Smooth muscle cell (in vitro differentiated cells): ENCODE data around the gene GALNT3. TPM values are rescaled to one million over a fixed set of nuclear protein-coding genes. Genes with fewer than 3 reads are reported as not detected.
A peak's percentile ranks its signal among the peaks of the same experiment; 100 is the strongest.

ENCODE experiments used
- DNase-seq: peaks from one replicate; lab custom pipeline; 2025; ENCODE audit not compliant: unreplicated experiment; lab: John Stamatoyannopoulos, UW
- H2AFZ ChIP-seq: fragments of 200-600 bp; sonication (generic); 2 replicates; pipeline ENCODE4 v1.6.0; 2016; ENCODE audit warnings: antibody characterized with exemption, low read depth, mild to moderate bottlenecking
- H3F3A ChIP-seq: fragments of 200-600 bp; sonication (generic); 2 replicates; pipeline ENCODE4 v1.6.0; 2017; ENCODE audit warnings: antibody characterized with exemption, low read depth
- H3K27ac ChIP-seq: fragments of 200-600 bp; sonication (generic); 2 replicates; pipeline ENCODE4 v1.5.1; 2016; ENCODE audit warnings: low read depth, mild to moderate bottlenecking
- H3K27me3 ChIP-seq: fragments of 200-600 bp; sonication (generic); 2 replicates; pipeline ENCODE4 v1.6.1; 2016; ENCODE audit warnings: low read depth, mild to moderate bottlenecking
- H3K36me3 ChIP-seq: fragments of 200-600 bp; sonication (generic); 2 replicates; pipeline ENCODE4 v1.5.1; 2016; ENCODE audit warnings: low read depth
- H3K4me1 ChIP-seq: fragments of 200-600 bp; sonication (generic); 2 replicates; pipeline ENCODE4 v1.5.1; 2016; ENCODE audit warnings: low read depth
- H3K4me2 ChIP-seq: fragments of 200-600 bp; sonication (generic); 2 replicates; pipeline ENCODE4 v1.6.0; 2016; ENCODE audit warnings: mild to moderate bottlenecking
- H3K4me3 ChIP-seq: fragments of 200-600 bp; sonication (generic); 2 replicates; pipeline ENCODE4 v1.5.1; 2016; ENCODE audit warnings: mild to moderate bottlenecking
- H3K79me2 ChIP-seq: fragments of 200-600 bp; sonication (generic); 2 replicates; pipeline ENCODE4 v1.6.0; 2016; ENCODE audit warnings: low read depth, mild to moderate bottlenecking
- H3K9ac ChIP-seq: fragments of 200-600 bp; sonication (generic); 2 replicates; pipeline ENCODE4 v1.6.0; 2016; ENCODE audit warnings: low read depth
- H3K9me3 ChIP-seq: fragments of 200-600 bp; sonication (generic); replicated peaks from 2 replicates; pipeline ENCODE4 v1.5.1; 2016; ENCODE audit warnings: low read depth
- H4K20me1 ChIP-seq: fragments of 200-600 bp; sonication (generic); 2 replicates; pipeline ENCODE4 v1.6.0; 2016; ENCODE audit warnings: low read depth
- CTCF ChIP-seq: fragments of 200-600 bp; sonication (generic); IDR thresholded peaks from 2 replicates; pipeline ENCODE4 v1.5.1; 2017; ENCODE audit warnings: borderline replicate concordance, mild to moderate bottlenecking, antibody characterized with exemption; ENCODE audit not compliant: insufficient read depth, poor library complexity, severe bottlenecking
- WGBS: methylation state at CpG from one replicate; pipeline ENCODE4 v1.1.7; 2016; ENCODE audit warnings: low lambda C conversion rate; 5-methylcytosine and 5-hydroxymethylcytosine counted together
- polyA plus RNA-seq: library from polyadenylated mRNA; unstranded; fragments of >200 nt; fragmentation: Nextera tagmentation; extraction: Ambion mirVana; gene quantifications from 2 replicates; pipeline ENCODE4 v1.2.1, GENCODE V29; 2016
- total RNA-seq: library from RNA; depleted of rRNA; stranded (reverse); fragments of >200 nt; gene quantifications from 2 replicates; pipeline ENCODE4 v1.2.3, GENCODE V29; 2014

Gene GALNT3
- total and polyA plus RNA-seq, 2 experiments from 2014 or later: 4.6 to 32.4 TPM

- 91% methylated on average over 3 of the region's 3 CpGs for WGBS
- Histone ChIP-seq H3K9me3 (no peaks in the 10 kb centered on the region), H3K27ac (no peak overlapping the region), H3K4me1 (no peaks in the 10 kb centered on the region), H3K4me3 (no peak overlapping the region), H4K20me1 (no peaks in the 10 kb centered on the region), H3K27me3 (no peaks in the 10 kb centered on the region), H3K4me2 (no peak overlapping the region), H3K79me2 (no peaks in the 10 kb centered on the region), H2AFZ (no peak overlapping the region), H3K36me3 (no peaks in the 10 kb centered on the region), H3F3A (no peaks in the 10 kb centered on the region), H3K9ac (no peak overlapping the region)
- DNase-seq: no peak
- no peak for TF ChIP-seq CTCF
Measured at GRCh38 chr2:165772183-165772582, 21.9 kb downstream of the GALNT3 start.

GRCh38 chr2:165766326-165766927, 27.6 kb downstream of the GALNT3 start:
- Histone ChIP-seq H3F3A (no peaks in the 10 kb centered on the region), H3K36me3 (no peaks in the 10 kb centered on the region), H3K4me2 (no peak overlapping the region), H3K9me3 (no peaks in the 10 kb centered on the region), H3K27ac (no peak overlapping the region), H3K79me2 (no peaks in the 10 kb centered on the region), H3K4me1 (no peaks in the 10 kb centered on the region), H2AFZ (no peak overlapping the region), H3K9ac (no peak overlapping the region), H4K20me1 (no peaks in the 10 kb centered on the region), H3K27me3 (no peaks in the 10 kb centered on the region), H3K4me3 (no peak overlapping the region)
- DNase-seq: no peak
- no peak for TF ChIP-seq CTCF

- H3K4me1 ChIP-seq: no peaks in the 10 kb centered on the region
- WGBS: 64% methylated on average over 4 of the region's 4 CpGs
- no peaks in the 10 kb centered on the region for H4K20me1 ChIP-seq
- no peaks in the 10 kb centered on the region for H3K27me3 ChIP-seq
- no peak overlapping the region for H3K27ac ChIP-seq
- no peak for TF ChIP-seq CTCF
- no peak overlapping the region for H3K9ac ChIP-seq
- no peak overlapping the region for H3K4me3 ChIP-seq
- H2AFZ ChIP-seq: peak overlapping the region; percentile 18
- H3F3A ChIP-seq: no peaks in the 10 kb centered on the region
- H3K36me3 ChIP-seq: no peaks in the 10 kb centered on the region
- H3K4me2 ChIP-seq: no peak overlapping the region
- H3K79me2 ChIP-seq: no peaks in the 10 kb centered on the region
- DNase-seq: no peak
- H3K9me3 ChIP-seq: no peaks in the 10 kb centered on the region
Measured at GRCh38 chr2:165762723-165763122, 31.3 kb downstream of the GALNT3 start.
